PC-3 (cell line): ENCODE measurements around the gene ACVRL1. TPM values are rescaled to one million over a fixed set of nuclear protein-coding genes. Genes with fewer than 3 reads are reported as not detected.

Source experiments
- ATAC-seq: fragments of 200-7000 bp; cut with Tn5 transposase; 2 replicates; pipeline ENCODE4 v1.9.1; 2020; ENCODE audit warnings: mild to moderate bottlenecking, moderate library complexity
- BruUV-seq: library from RNA; stranded (reverse); fragments of 400-500 nt; replicated peaks from 2 replicates; lab custom pipeline; 2021; lab: Mats Ljungman, UMichigan
- CTCF ChIA-PET: fragments of 300-600 bp; sonication (Branson Sonifier 250); formaldehyde crosslinking; loops from one replicate; lab custom pipeline; 2022; ENCODE audit warnings: antibody characterized with exemption; lab: Charles Lee
- POLR2A ChIA-PET: fragments of 300-600 bp; sonication (Branson Sonifier 250); formaldehyde crosslinking; loops from one replicate; lab custom pipeline; 2022; ENCODE audit warnings: antibody characterized with exemption; ENCODE audit not compliant: unreplicated experiment; lab: Charles Lee
- DNase-seq: peaks from one replicate; pipeline ENCODE4 v3.0.0-alpha.2; 2015
- H2AFZ ChIP-seq: fragments of 300-600 bp; sonication (generic); 2 replicates; pipeline ENCODE4 v1.6.0; 2016; ENCODE audit warnings: antibody characterized with exemption, low read length
- H3F3A ChIP-seq: fragments of 300-600 bp; sonication (generic); one replicate; pipeline ENCODE4 v1.6.0; 2017; ENCODE audit warnings: antibody characterized with exemption, low read length, control low read depth, mild to moderate bottlenecking; ENCODE audit not compliant: unreplicated experiment
- H3K27ac ChIP-seq: fragments of 300-600 bp; sonication (generic); 2 replicates; pipeline ENCODE4 v1.5.1; 2016; ENCODE audit warnings: mild to moderate bottlenecking, low read length
- H3K27me3 ChIP-seq: fragments of 300-600 bp; sonication (generic); 2 replicates; pipeline ENCODE4 v1.6.1; 2016; ENCODE audit warnings: low read length, mixed read lengths
- H3K36me3 ChIP-seq: fragments of 300-600 bp; sonication (generic); 2 replicates; pipeline ENCODE4 v1.6.1; 2016; ENCODE audit warnings: low read depth, mixed run types, low read length, mixed read lengths
- H3K4me1 ChIP-seq: fragments of 300-600 bp; sonication (generic); 2 replicates; pipeline ENCODE4 v1.5.1; 2016; ENCODE audit warnings: low read length; ENCODE audit not compliant: insufficient read depth
- H3K4me2 ChIP-seq: fragments of 300-600 bp; sonication (generic); 2 replicates; pipeline ENCODE4 v1.6.0; 2016; ENCODE audit warnings: low read length
- H3K4me3 ChIP-seq: fragments of 300-600 bp; sonication (generic); 2 replicates; pipeline ENCODE4 v1.5.1; 2016; ENCODE audit warnings: mild to moderate bottlenecking, low read length, mixed read lengths
- H3K79me2 ChIP-seq: fragments of 300-600 bp; sonication (generic); 2 replicates; pipeline ENCODE4 v1.6.1; 2017; ENCODE audit warnings: low read length, mixed read lengths
- H3K9ac ChIP-seq: fragments of 300-600 bp; sonication (generic); 2 replicates; pipeline ENCODE4 v1.6.0; 2016; ENCODE audit warnings: mild to moderate bottlenecking, low read length
- H3K9me2 ChIP-seq: fragments of 300-600 bp; sonication (generic); replicated peaks from 2 replicates; pipeline ENCODE4 v1.6.1; 2016; ENCODE audit warnings: mixed run types, low read length, mixed read lengths
- H3K9me3 ChIP-seq: fragments of 300-600 bp; sonication (generic); 2 replicates; pipeline ENCODE4 v1.6.1; 2016; ENCODE audit warnings: low read length, mixed read lengths
- H4K20me1 ChIP-seq: fragments of 300-600 bp; sonication (generic); 2 replicates; pipeline ENCODE4 v1.6.1; 2016; ENCODE audit warnings: low read length, mixed read lengths
- CTCF ChIP-seq: fragments of 300-600 bp; sonication (generic); conservative IDR thresholded peaks from 2 replicates; pipeline ENCODE4 v1.5.1; 2017; ENCODE audit warnings: antibody characterized with exemption, low read depth, mild to moderate bottlenecking, low read length
- EZH2 ChIP-seq: fragments of 300-600 bp; sonication (generic); IDR thresholded peaks from one replicate; pipeline ENCODE4 v1.6.1; 2017; ENCODE audit warnings: antibody characterized with exemption, mild to moderate bottlenecking, low read length; ENCODE audit not compliant: unreplicated experiment
- EZH2phosphoT487 ChIP-seq: fragments of 300-600 bp; sonication (generic); IDR thresholded peaks from 2 replicates; pipeline ENCODE4 v1.6.1; 2018; ENCODE audit warnings: mild to moderate bottlenecking, antibody characterized with exemption, low read length, borderline replicate concordance
- intact Hi-C: fragments of 100-400 bp; cut with micrococcal nuclease; formaldehyde crosslinking; loops from 2 replicates; pipeline ENCODE4 v1.9.0; 2023
- total RNA-seq: library from RNA; depleted of rRNA; stranded (reverse); fragments of >200 nt; gene quantifications from 2 replicates; pipeline ENCODE4 v1.2.3, GENCODE V29; 2014

ACVRL1 gene
- total RNA-seq, 1 experiment from 2014 or later: not detected

- Histone ChIP-seq H3K27ac (no peak overlapping the region), H3K4me1 (no peaks in the 10 kb centered on the region), H3K9me2 (no peaks in the 10 kb centered on the region), H4K20me1 (no peaks in the 10 kb centered on the region), H3K9me3 (no peaks in the 10 kb centered on the region), H2AFZ (no peak overlapping the region), H3K4me3 (no peak overlapping the region), H3K4me2 (no peak overlapping the region), H3K36me3 (no peaks in the 10 kb centered on the region), H3K9ac (no peak overlapping the region), H3F3A (no peaks in the 10 kb centered on the region), H3K27me3 (no peaks in the 10 kb centered on the region), H3K79me2 (no peaks in the 10 kb centered on the region)
- BruUV-seq: no TSS peak
- CTCF ChIA-PET: no interaction called here
- POLR2A ChIA-PET: no interaction called here
- ATAC-seq (no peak), DNase-seq (no peak)
- TF ChIP-seq CTCF (no peak), EZH2 (no peak), EZH2phosphoT487 (no peak)
- intact Hi-C loops: no loop called here
Measured at GRCh38 chr12:51938726-51939125, 31.4 kb downstream of the ACVRL1 start.

GRCh38 chr12:51941011-51941581, 33.8 kb downstream of the ACVRL1 start:
- no peak overlapping the region for H2AFZ ChIP-seq
- H3F3A ChIP-seq: no peaks in the 10 kb centered on the region
- H3K4me1 ChIP-seq: no peaks in the 10 kb centered on the region
- POLR2A ChIA-PET: no interaction called here
- H3K9ac ChIP-seq: no peak overlapping the region
- H3K27ac ChIP-seq: no peak overlapping the region
- no peak overlapping the region for H3K4me2 ChIP-seq
- no peaks in the 10 kb centered on the region for H3K9me2 ChIP-seq
- DNase-seq (no peak), ATAC-seq (no peak)
- H3K4me3 ChIP-seq: no peak overlapping the region
- TF ChIP-seq EZH2phosphoT487 (no peak), CTCF (no peak), EZH2 (no peak)
- CTCF ChIA-PET: no interaction called here
- peaks cover 15% of the 10 kb centered on the region; the same call in 1 of the 2 replicates for H3K9me3 ChIP-seq
- BruUV-seq: no TSS peak
- no peaks in the 10 kb centered on the region for H4K20me1 ChIP-seq
- intact Hi-C loops: no loop called here
- H3K36me3 ChIP-seq: no peaks in the 10 kb centered on the region
- no peaks in the 10 kb centered on the region for H3K27me3 ChIP-seq
- H3K79me2 ChIP-seq: no peaks in the 10 kb centered on the region

- H3K4me2 ChIP-seq: no peak overlapping the region
- TF ChIP-seq CTCF (no peak), EZH2 (no peak), EZH2phosphoT487 (no peak)
- no peaks in the 10 kb centered on the region for H3F3A ChIP-seq
- no peak overlapping the region for H3K9ac ChIP-seq
- intact Hi-C loops: no loop called here
- CTCF ChIA-PET: no interaction called here
- H4K20me1 ChIP-seq: no peaks in the 10 kb centered on the region
- DNase-seq (no peak), ATAC-seq (no peak)
- no peaks in the 10 kb centered on the region for H3K79me2 ChIP-seq
- H3K9me2 ChIP-seq: no peaks in the 10 kb centered on the region
- H2AFZ ChIP-seq: no peak overlapping the region
- no peak overlapping the region for H3K27ac ChIP-seq
- no peaks in the 10 kb centered on the region for H3K4me1 ChIP-seq
- BruUV-seq: no TSS peak
- H3K36me3 ChIP-seq: no peaks in the 10 kb centered on the region
- POLR2A ChIA-PET: no interaction called here
- H3K27me3 ChIP-seq: no peaks in the 10 kb centered on the region
- no peak overlapping the region for H3K4me3 ChIP-seq
- peaks cover 15% of the 10 kb centered on the region; the same call in 1 of the 2 replicates for H3K9me3 ChIP-seq
Measured at GRCh38 chr12:51941604-51942003, 34.3 kb downstream of the ACVRL1 start.
